Activated T-helper 17 cell treated with anti-CD3 and anti-CD28 coated beads, Interleukin-2, amount 50 U/mL, for 72 hours (primary cell): ENCODE results near the gene HMBS. TPM values are rescaled to one million over a fixed set of nuclear protein-coding genes. Genes with fewer than 3 reads are reported as not detected.

Experiments
- ATAC-seq: fragments of 150-1000 bp; cut with Tn5 transposase; replicated peaks from 2 replicates; pipeline ENCODE4 v1.10.0; 2021; ENCODE audit warnings: mild to moderate bottlenecking, moderate library complexity
- H3K27ac Mint-ChIP-seq: one replicate; pipeline ENCODE4 v1.8.0; 2022; ENCODE audit warnings: mixed read lengths
- H3K27me3 Mint-ChIP-seq: one replicate; pipeline ENCODE4 v1.8.0; 2022; ENCODE audit warnings: mixed read lengths
- H3K36me3 Mint-ChIP-seq: one replicate; pipeline ENCODE4 v1.8.0; 2022; ENCODE audit warnings: low read depth, mild to moderate bottlenecking, mixed read lengths
- H3K4me1 Mint-ChIP-seq: one replicate; pipeline ENCODE4 v1.8.0; 2022; ENCODE audit warnings: mixed read lengths
- H3K4me3 Mint-ChIP-seq: one replicate; pipeline ENCODE4 v1.8.0; 2022; ENCODE audit warnings: mild to moderate bottlenecking, mixed read lengths
- H3K9me3 Mint-ChIP-seq: one replicate; pipeline ENCODE4 v1.8.0; 2022; ENCODE audit warnings: mixed read lengths
- total RNA-seq, 2 donors: library from RNA; stranded (reverse); gene quantifications; one replicate each; pipeline ENCODE4 v1.2.3, GENCODE V29; 2022

Gene HMBS
- total RNA-seq, 2 donors from 2014 or later: 15.7 to 26.3 TPM

DNA sequence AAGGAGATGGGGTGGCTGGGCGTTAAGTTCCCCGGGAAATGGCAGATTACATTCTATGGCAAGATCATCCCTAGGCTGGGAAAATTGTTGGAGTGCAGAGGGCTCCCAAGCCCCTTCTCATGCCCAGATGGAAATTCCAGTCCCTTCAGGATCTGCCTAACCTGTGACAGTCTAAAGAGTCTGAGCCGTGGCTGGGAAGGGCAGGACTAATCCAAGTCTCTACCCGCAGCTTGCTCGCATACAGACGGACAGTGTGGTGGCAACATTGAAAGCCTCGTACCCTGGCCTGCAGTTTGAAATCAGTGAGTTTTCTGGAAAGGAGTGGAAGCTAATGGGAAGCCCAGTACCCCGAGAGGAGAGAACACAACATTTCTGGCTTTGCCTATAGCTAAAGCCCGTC lies 3.7 kb downstream of the HMBS start:
- peaks cover 8% of the 10 kb centered on the region for H3K4me1 Mint-ChIP-seq
- H3K36me3 Mint-ChIP-seq: peaks cover 28% of the 10 kb centered on the region
- no peak for ATAC-seq
- H3K27ac Mint-ChIP-seq: no peak overlapping the region
- no peaks in the 10 kb centered on the region for H3K9me3 Mint-ChIP-seq
- H3K4me3 Mint-ChIP-seq: no peak overlapping the region
- no peaks in the 10 kb centered on the region for H3K27me3 Mint-ChIP-seq

DNA sequence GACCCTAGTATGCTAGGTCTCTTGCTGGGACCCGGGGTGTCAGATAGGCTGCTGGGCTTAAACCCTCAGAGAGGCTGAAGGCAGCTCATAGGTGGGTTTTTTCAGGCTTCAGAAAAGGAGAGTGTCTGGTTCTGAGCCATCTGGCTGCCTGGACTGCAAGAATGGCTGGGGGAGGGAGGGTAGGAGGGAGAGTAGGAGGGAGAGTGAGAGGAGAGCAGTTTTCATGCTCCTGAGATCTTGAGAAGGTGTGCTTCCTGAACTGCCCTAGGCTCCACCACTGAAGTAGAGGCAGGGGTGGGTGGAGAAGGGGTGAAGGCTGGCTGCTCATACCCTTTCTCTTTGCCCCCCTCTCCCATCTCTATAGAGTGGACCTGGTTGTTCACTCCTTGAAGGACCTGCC lies 4.6 kb downstream of the HMBS start:
- peaks cover 11% of the 10 kb centered on the region for H3K4me1 Mint-ChIP-seq
- ATAC-seq: no peak
- no peak overlapping the region for H3K4me3 Mint-ChIP-seq
- H3K27me3 Mint-ChIP-seq: no peaks in the 10 kb centered on the region
- no peaks in the 10 kb centered on the region for H3K9me3 Mint-ChIP-seq
- peaks cover 37% of the 10 kb centered on the region for H3K36me3 Mint-ChIP-seq
- no peak overlapping the region for H3K27ac Mint-ChIP-seq

DNA sequence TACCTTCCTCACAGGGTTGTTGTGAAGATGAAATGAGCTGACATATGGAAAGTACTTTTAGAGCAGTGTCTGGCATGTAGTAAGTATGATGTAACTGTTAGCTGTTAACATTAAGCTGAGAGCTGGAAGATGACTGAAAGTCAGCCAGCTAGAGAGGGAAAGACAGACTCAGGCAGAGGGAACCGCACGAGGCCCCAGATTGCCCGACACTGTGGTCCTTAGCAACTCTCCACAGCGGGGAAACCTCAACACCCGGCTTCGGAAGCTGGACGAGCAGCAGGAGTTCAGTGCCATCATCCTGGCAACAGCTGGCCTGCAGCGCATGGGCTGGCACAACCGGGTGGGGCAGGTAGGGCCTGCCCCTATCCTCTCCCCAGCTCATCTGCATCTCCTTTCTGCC lies 6.5 kb downstream of the HMBS start:
- Mint-ChIP-seq H3K9me3 (no peaks in the 10 kb centered on the region), H3K27me3 (no peaks in the 10 kb centered on the region), H3K4me3 (no peak overlapping the region), H3K4me1 (peaks cover 11% of the 10 kb centered on the region), H3K36me3 (peaks cover 52% of the 10 kb centered on the region), H3K27ac (no peak overlapping the region)
- ATAC-seq: no peak

DNA sequence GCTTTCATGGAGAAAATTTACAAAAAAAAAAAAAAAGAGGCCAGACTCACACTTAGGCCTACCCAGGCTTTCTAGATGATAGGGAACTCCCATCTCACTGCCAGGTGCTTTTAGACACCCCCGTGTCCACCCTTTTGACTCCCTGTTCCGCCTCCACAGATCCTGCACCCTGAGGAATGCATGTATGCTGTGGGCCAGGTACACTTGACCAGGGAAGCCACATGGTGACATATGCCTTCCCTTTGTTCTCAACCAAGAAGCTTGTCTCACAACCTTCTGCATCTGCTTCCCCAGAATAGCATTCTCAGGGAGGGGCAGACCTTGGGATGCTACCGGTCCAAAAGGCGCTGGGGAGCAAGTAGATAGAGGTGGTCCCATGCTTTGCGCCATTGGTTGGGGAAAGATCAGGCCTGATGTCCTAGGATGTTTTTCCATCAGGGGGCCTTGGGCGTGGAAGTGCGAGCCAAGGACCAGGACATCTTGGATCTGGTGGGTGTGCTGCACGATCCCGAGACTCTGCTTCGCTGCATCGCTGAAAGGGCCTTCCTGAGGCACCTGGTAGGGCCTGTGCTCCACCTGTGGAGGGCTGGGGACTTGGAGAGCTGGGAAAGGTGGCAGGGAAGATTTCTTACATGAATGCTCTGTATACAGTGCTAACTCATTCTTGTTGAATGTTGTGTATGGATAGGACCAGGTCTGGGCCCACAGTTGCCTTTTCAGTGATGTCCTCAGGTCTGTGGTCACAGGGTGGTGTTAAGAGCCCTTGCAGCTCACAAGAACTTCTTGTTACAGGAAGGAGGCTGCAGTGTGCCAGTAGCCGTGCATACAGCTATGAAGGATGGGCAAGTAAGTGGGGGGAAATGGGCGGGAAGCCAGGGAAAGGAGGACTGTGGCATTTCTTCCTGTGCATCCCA lies 7.5 kb downstream of the HMBS start:
- no peak for ATAC-seq
- H3K9me3 Mint-ChIP-seq: no peaks in the 10 kb centered on the region
- peaks cover 62% of the 10 kb centered on the region for H3K36me3 Mint-ChIP-seq
- peak overlapping the region; percentile 93 for H3K4me3 Mint-ChIP-seq
- no peaks in the 10 kb centered on the region for H3K27me3 Mint-ChIP-seq
- H3K4me1 Mint-ChIP-seq: peaks cover 11% of the 10 kb centered on the region
- H3K27ac Mint-ChIP-seq: no peak overlapping the region

DNA sequence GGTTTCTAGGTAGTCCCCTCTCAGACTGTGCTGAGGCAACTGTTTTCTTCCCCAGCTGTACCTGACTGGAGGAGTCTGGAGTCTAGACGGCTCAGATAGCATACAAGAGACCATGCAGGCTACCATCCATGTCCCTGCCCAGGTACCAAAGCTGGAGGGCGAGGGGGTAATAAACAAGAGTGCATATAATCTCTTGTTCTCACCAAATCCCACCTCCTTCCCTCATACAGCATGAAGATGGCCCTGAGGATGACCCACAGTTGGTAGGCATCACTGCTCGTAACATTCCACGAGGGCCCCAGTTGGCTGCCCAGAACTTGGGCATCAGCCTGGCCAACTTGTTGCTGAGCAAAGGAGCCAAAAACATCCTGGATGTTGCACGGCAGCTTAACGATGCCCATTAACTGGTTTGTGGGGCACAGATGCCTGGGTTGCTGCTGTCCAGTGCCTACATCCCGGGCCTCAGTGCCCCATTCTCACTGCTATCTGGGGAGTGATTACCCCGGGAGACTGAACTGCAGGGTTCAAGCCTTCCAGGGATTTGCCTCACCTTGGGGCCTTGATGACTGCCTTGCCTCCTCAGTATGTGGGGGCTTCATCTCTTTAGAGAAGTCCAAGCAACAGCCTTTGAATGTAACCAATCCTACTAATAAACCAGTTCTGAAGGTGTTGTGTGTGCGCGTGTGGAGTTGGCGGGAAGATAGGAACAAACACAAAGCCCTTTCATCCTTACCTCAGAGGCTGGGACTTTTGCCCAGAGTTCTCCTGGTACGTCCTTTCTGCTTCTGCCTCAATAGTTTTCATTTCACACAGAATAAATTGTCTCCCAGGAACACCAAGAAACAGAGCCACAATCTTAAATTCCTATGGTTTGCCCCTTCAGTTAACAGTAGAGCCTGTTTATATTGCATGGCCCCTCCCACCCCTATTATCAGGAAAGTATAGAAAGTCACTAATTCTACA lies 8.5 kb downstream of the HMBS start:
- Mint-ChIP-seq H3K4me3 (peak overlapping the region; percentile 93), H3K36me3 (peaks cover 72% of the 10 kb centered on the region), H3K27me3 (no peaks in the 10 kb centered on the region), H3K27ac (peak overlapping the region; percentile 86), H3K4me1 (peaks cover 13% of the 10 kb centered on the region), H3K9me3 (no peaks in the 10 kb centered on the region)
- ATAC-seq: no peak

DNA sequence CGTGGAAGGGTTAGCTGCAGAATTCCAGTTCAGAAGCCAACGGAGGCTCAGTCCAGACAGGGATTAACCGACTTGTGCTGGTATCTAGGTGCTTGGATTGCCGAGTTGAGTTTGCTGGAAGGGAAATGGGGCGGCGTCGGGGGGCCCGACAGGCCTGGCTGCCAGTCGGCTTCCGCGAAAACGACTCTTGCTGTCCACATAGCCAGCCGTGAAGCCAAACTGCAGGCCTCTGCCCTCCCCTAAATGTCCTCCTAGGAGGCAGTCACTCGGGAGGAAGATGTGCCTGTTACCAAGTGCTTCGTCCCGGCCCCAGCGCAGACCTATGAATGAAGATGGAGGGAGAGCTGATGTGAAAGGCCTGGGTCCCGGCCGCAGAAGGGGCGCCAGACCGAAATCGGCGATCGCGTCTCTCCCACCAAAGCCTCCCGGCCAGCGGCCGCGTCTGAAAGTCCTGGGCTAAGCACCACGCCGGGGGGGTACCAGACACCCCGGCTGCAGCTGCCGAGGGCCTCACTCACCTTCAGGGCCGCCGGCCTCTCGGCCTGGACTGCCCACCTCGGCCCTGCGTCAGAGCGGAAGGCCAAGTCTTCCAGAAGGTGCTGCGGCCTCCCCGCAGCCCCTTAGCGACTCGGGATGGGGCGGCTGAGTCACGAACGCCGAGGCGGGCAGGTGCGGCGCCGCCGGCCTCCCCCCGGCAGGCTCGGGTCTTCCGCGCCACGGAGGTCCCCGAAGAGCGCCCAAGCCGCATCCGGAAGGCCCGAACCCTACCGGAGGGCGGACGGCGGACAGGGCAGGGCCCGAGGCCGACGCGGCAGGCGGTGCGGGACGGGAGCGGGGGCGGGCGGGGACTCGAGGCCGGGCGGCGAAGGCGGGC lies 9.5 kb downstream of the HMBS start:
- Mint-ChIP-seq H3K27ac (peak overlapping the region; percentile 86), H3K36me3 (peaks cover 82% of the 10 kb centered on the region), H3K4me1 (peaks cover 22% of the 10 kb centered on the region), H3K27me3 (no peaks in the 10 kb centered on the region), H3K4me3 (peak overlapping the region; percentile 93), H3K9me3 (no peaks in the 10 kb centered on the region)
- ATAC-seq: peak; percentile 15

DNA sequence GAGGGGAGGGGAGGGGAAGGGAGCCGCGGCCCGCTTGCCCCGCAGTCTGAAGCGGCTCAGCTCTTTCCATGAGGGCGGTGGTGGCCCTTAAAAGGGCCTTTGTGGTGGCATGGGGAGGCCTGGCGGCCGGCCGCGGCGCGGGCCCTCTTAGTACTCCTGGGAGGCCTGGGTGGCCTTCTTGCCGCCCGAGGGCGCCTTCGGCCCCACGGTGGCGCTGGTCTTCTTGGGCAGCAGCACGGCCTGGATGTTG lies 10.1 kb downstream of the HMBS start:
- peaks cover 86% of the 10 kb centered on the region for H3K36me3 Mint-ChIP-seq
- H3K4me3 Mint-ChIP-seq: peak overlapping the region; percentile 93
- H3K4me1 Mint-ChIP-seq: peaks cover 24% of the 10 kb centered on the region
- no peaks in the 10 kb centered on the region for H3K9me3 Mint-ChIP-seq
- ATAC-seq: peak; percentile 51
- no peaks in the 10 kb centered on the region for H3K27me3 Mint-ChIP-seq
- H3K27ac Mint-ChIP-seq: peak overlapping the region; percentile 86

DNA sequence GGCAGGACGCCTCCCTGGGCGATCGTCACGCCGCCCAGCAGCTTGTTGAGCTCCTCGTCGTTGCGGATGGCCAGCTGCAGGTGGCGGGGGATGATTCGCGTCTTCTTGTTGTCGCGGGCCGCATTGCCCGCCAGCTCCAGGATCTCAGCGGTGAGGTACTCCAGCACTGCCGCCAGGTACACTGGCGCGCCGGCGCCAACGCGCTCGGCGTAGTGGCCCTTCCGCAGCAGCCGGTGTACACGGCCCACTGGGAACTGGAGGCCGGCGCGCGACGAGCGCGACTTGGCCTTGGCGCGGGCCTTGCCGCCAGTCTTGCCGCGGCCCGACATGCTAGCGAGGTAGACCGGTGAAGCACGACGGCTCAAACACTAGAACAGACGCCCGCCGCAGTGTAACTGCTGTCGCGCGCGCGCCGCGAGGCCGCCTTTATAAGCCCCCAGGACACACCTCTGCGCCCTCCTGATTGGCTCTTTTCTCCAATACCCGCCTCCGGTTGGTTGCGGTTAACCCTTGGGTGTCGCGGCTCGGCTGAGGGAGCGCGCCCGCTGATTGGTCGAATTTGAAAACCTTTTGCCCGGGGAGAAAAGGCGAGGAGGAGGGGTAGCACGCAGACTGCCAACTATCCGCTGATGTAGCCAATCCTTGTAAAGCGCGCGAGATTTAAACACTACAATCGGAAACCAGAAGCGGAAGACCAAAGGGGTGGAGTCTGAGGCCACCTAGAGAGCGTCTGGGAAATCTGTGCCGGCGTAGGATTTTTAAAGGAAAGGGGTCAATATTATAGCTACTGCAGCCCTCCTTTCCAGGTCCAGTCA lies 10.6 kb downstream of the HMBS start:
- Mint-ChIP-seq H3K4me3 (peak overlapping the region; percentile 93), H3K4me1 (peaks cover 29% of the 10 kb centered on the region)
- peak; percentile 90 for ATAC-seq

DNA sequence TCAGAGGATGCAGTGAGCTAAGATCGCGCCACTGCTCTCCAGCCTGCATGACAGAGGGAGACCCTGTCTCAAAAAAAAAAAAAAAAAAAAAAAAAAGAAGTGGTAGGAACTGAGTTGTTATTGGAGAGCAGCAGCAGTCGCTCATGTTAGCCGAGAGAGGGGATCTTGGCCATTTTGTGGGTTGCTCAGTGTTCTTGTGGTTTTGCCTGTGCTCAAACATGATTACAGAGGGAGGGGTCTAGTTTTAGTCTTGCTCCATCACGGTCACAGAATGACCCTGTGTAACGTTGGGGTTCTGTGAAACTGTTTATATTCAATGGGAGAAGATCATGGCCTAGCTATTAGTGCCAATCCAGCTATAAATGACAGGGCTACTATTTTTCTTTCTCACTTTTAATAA lies 15.0 kb downstream of the HMBS start:
- Mint-ChIP-seq H3K27me3 (no peaks in the 10 kb centered on the region), H3K27ac (peak overlapping the region; percentile 96), H3K36me3 (peaks cover 55% of the 10 kb centered on the region), H3K4me1 (peaks cover 22% of the 10 kb centered on the region), H3K4me3 (peak overlapping the region; percentile 84), H3K9me3 (no peaks in the 10 kb centered on the region)
- ATAC-seq: no peak

More for the DNA sequence above, 10.6 kb downstream of the HMBS start:
- H3K36me3 Mint-ChIP-seq: peaks cover 86% of the 10 kb centered on the region
- no peaks in the 10 kb centered on the region for H3K9me3 Mint-ChIP-seq
- peak overlapping the region; percentile 86 for H3K27ac Mint-ChIP-seq
- no peaks in the 10 kb centered on the region for H3K27me3 Mint-ChIP-seq

DNA sequence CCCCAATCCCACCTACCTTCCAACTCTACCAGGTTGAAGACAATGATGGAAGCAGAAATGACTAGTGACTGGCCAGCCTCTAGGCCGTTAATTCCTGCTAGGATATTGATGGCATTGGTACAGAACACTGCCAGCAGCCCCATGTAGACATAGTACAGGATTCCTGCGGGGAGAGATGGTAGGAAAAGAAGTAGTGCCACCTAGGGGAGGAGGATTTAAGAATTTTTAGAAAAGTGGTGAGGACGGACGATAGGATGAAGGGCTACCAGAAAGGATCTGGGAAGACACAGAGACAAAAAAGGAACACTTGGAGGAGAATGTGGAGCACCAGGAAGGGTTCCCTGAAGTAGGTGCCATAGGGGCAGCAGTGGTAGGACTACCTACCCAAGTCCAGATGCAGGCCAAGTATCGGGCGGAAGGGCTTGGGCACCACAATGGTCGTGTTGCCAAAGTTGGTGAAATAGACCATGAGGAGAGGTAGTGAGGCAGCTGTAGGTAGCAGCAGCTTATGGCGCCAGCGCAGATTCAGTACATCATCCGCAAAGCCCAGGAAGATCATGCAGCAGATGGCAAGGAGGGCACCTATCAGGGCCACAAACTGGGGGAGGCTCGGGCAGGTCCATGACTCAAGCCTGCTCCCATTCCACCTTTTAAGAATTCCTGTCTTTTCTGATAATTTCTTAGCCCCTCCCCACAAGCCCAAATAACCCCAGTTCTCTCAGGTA lies 15.7 kb downstream of the HMBS start:
- peak overlapping the region; percentile 84 for H3K4me3 Mint-ChIP-seq
- no peaks in the 10 kb centered on the region for H3K9me3 Mint-ChIP-seq
- no peak for ATAC-seq
- peak overlapping the region; percentile 96 for H3K27ac Mint-ChIP-seq
- H3K27me3 Mint-ChIP-seq: no peaks in the 10 kb centered on the region
- peaks cover 22% of the 10 kb centered on the region for H3K4me1 Mint-ChIP-seq
- peaks cover 48% of the 10 kb centered on the region for H3K36me3 Mint-ChIP-seq

DNA sequence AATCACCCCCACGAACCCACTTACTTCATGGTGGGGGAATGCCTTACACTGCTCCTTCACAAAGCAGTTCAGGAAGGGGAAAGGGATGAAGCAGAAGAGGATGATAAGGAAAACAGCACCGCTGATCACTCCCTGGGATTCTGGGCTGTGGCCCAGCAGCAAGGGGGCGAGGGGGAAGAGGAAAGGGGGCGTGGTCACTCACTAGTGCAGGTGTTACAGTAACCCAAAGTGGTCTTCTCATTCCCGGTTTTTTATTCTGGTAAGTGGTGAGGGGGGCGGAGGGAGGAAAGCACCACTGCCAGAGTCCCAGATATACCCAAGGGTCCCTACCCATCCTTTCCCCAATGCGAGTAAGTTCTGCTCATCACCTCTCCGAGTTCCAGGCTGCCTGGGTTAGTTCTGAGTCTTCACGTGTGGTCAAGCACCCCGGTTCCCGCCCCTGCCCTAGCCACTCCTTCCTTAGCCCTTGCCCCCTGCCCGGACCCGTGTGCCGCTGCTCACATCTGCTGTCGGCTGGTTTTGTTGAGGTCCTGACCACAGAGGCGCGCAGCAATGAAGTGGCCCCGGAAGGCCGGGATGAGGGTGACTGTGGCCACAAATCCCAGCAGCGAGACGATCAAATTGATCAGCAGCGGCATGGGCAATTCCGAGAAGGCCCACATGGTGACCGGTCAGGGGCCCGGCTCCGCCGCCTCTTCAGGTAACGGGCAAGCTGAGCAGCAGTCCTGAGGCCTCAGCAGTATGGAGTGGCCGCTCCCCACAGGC lies 16.5 kb downstream of the HMBS start:
- peaks cover 44% of the 10 kb centered on the region for H3K36me3 Mint-ChIP-seq
- H3K9me3 Mint-ChIP-seq: no peaks in the 10 kb centered on the region
- H3K27ac Mint-ChIP-seq: peak overlapping the region; percentile 96
- ATAC-seq: peak; percentile 42
- no peaks in the 10 kb centered on the region for H3K27me3 Mint-ChIP-seq
- H3K4me3 Mint-ChIP-seq: peak overlapping the region; percentile 84
- peaks cover 22% of the 10 kb centered on the region for H3K4me1 Mint-ChIP-seq

DNA sequence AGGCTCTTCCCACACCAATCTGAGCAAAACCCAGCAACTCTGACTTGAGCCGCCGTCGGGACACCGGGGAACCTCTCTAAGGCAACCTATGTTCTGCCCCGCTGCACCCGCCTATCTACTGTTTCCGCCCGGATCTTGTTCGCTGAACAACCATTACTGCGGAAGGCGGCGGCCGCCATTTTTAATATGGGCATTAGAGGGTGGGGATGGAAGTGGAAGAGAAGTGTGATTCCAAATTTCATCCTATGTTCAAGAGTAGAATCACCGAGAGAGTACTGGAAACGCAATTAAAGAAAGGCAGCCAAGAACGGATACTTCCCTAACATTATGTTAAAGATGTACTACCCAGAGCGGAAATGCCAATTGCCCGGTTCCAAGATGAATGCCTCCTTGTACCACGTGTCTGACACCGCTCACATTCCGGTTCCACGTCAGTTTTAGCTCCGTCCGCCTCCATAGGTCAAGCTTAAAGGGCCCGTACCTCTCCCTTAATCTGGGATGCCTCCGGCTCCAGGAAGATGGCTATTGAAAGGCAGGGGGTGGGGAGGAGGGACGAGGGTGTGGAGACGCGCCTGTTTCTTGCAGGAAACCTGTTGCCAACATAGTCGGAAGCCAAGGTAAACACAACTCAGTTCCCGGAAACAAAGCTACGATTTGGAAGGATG lies 17.2 kb downstream of the HMBS start, which contains the start of gene DPAGT1:
TSS of gene DPAGT1 (minus strand) at position 95 of the 665 bp plus-strand sequence. CDS start 198 bp downstream, outside the sequence.
- Mint-ChIP-seq H3K4me3 (peak within 1 kb of the TSS; percentile 84), H3K9me3 (no peaks in the 10 kb centered on the region), H3K4me1 (peaks cover 22% of the 10 kb centered on the region), H3K27me3 (no peaks in the 10 kb centered on the region), H3K27ac (peak within 1 kb of the TSS; percentile 96), H3K36me3 (peaks cover 37% of the 10 kb centered on the region)
- peak; percentile 88 for ATAC-seq
